Prostate gland (tissue), 2 donors: ENCODE measurements around the gene SLC26A11.

ENCODE experiments used
- CTCF ChIP-seq, 4 experiments: fragments of 200-600 bp in 2 of 4; fragments of 450-650 bp in 2 of 4; sonication (generic) in 2 of 4; IDR thresholded peaks; 1 replicate in 3 of 4; 2 replicates in 1 of 4; pipeline ENCODE4 v1.5.1; 2016 to 2019; ENCODE audit warnings: antibody characterized with exemption in 4 of 4, mild to moderate bottlenecking in 2 of 4, moderate library complexity in 2 of 4
- POLR2A ChIP-seq: fragments of 450-650 bp; IDR thresholded peaks from one replicate; pipeline ENCODE4 v1.6.1; 2016; ENCODE audit warnings: antibody characterized with exemption, mild to moderate bottlenecking
- POLR2AphosphoS5 ChIP-seq: sonication (generic); formaldehyde crosslinking; IDR thresholded peaks from one replicate; pipeline ENCODE4 v1.6.1; 2017; ENCODE audit warnings: antibody characterized with exemption

GRCh38 chr17:80171681-80172080 lies 48.5 kb upstream of the SLC26A11 start:
- TF ChIP-seq POLR2AphosphoS5 (no peak), CTCF (IDR thresholded peaks at IDR 0.05) (no peak), POLR2A (no peak)
